ENCODE data around the gene NAE1.
"Not testable (repeated sequence)": the region's sequence is repeated elsewhere in the genome, so short reads cannot be mapped to it uniquely, and the experiment has no call there.

NAE1 gene

GRCh38 chr16:66830422-66831404, at the start of gene NAE1:
NAE1 (minus strand) TSS chr16:66830976; CDS start chr16:66830899, 77 bp downstream.
- peaks cover 7% of the 10 kb centered on the region for H3K27me3 ChIP-seq (ENCODE audit: control insufficient read depth, insufficient read depth, low read length)
- peaks cover 8% of the 10 kb centered on the region for H3K4me1 ChIP-seq (ENCODE audit: control insufficient read depth, low read depth, low read length)
- H3K9me3 ChIP-seq (ENCODE audit: control insufficient read depth, low read depth, low read length): no peaks in the 10 kb centered on the region
- H3K27ac ChIP-seq (ENCODE audit: low read length): peak within 1 kb of the TSS; percentile 79
- peak within 1 kb of the TSS; percentile 86 for H3K4me3 ChIP-seq (ENCODE audit: low read length)
- peaks cover 18% of the 10 kb centered on the region for H3K36me3 ChIP-seq (ENCODE audit: control insufficient read depth, low read depth, low read length)
- peak within 1 kb of the TSS; percentile 98 for H3K9ac ChIP-seq (ENCODE audit: low read length)

GRCh38 chr16:66878067-66878466, 47.3 kb upstream of the NAE1 start:
- peaks cover 14% of the 10 kb centered on the region for H3K4me1 ChIP-seq (ENCODE audit: control insufficient read depth, low read depth, low read length)
- peaks cover 7% of the 10 kb centered on the region for H3K27me3 ChIP-seq (ENCODE audit: control insufficient read depth, insufficient read depth, low read length)
- H3K9ac ChIP-seq (ENCODE audit: low read length): no peak overlapping the region
- H3K27ac ChIP-seq (ENCODE audit: low read length): no peak overlapping the region
- no peaks in the 10 kb centered on the region for H3K9me3 ChIP-seq (ENCODE audit: control insufficient read depth, low read depth, low read length)
- no peaks in the 10 kb centered on the region for H3K36me3 ChIP-seq (ENCODE audit: control insufficient read depth, low read depth, low read length)
- no peak overlapping the region for H3K4me3 ChIP-seq (ENCODE audit: low read length)

- Histone ChIP-seq H3K9me3 (ENCODE audit: control insufficient read depth, low read depth, low read length) (no peaks in the 10 kb centered on the region), H3K27me3 (ENCODE audit: control insufficient read depth, insufficient read depth, low read length) (peaks cover 4% of the 10 kb centered on the region), H3K4me3 (ENCODE audit: low read length) (no peak overlapping the region), H3K4me1 (ENCODE audit: control insufficient read depth, low read depth, low read length) (peaks cover 8% of the 10 kb centered on the region), H3K27ac (ENCODE audit: low read length) (no peak overlapping the region), H3K36me3 (ENCODE audit: control insufficient read depth, low read depth, low read length) (no peaks in the 10 kb centered on the region), H3K9ac (ENCODE audit: low read length) (no peak overlapping the region)
These were observed 43.5 kb upstream of the NAE1 start for GRCh38 chr16:66874079-66874775.

- no peak overlapping the region for H3K27ac ChIP-seq (ENCODE audit: low read length)
- H3K4me1 ChIP-seq (ENCODE audit: control insufficient read depth, low read depth, low read length): peaks cover 8% of the 10 kb centered on the region
- no peaks in the 10 kb centered on the region for H3K9me3 ChIP-seq (ENCODE audit: control insufficient read depth, low read depth, low read length)
- no peak overlapping the region for H3K9ac ChIP-seq (ENCODE audit: low read length)
- peaks cover 4% of the 10 kb centered on the region for H3K27me3 ChIP-seq (ENCODE audit: control insufficient read depth, insufficient read depth, low read length)
- no peak overlapping the region for H3K4me3 ChIP-seq (ENCODE audit: low read length)
- no peaks in the 10 kb centered on the region for H3K36me3 ChIP-seq (ENCODE audit: control insufficient read depth, low read depth, low read length)
These were observed 42.9 kb upstream of the NAE1 start for GRCh38 chr16:66873685-66874055.

- Histone ChIP-seq H3K4me3 (ENCODE audit: low read length) (peak overlapping the region; percentile 63), H3K27me3 (ENCODE audit: control insufficient read depth, insufficient read depth, low read length) (peaks cover 4% of the 10 kb centered on the region), H3K9me3 (ENCODE audit: control insufficient read depth, low read depth, low read length) (no peaks in the 10 kb centered on the region), H3K4me1 (ENCODE audit: control insufficient read depth, low read depth, low read length) (peaks cover 8% of the 10 kb centered on the region), H3K36me3 (ENCODE audit: control insufficient read depth, low read depth, low read length) (no peaks in the 10 kb centered on the region), H3K27ac (ENCODE audit: low read length) (no peak overlapping the region), H3K9ac (ENCODE audit: low read length) (peak overlapping the region; percentile 55)
These were observed 42.3 kb upstream of the NAE1 start for GRCh38 chr16:66872943-66873684.

GRCh38 chr16:66872559-66872942, 41.8 kb upstream of the NAE1 start:
- no peaks in the 10 kb centered on the region for H3K9me3 ChIP-seq (ENCODE audit: control insufficient read depth, low read depth, low read length)
- no peaks in the 10 kb centered on the region for H3K36me3 ChIP-seq (ENCODE audit: control insufficient read depth, low read depth, low read length)
- peak overlapping the region; percentile 63 for H3K4me3 ChIP-seq (ENCODE audit: low read length)
- H3K27ac ChIP-seq (ENCODE audit: low read length): no peak overlapping the region
- peaks cover 8% of the 10 kb centered on the region for H3K4me1 ChIP-seq (ENCODE audit: control insufficient read depth, low read depth, low read length)
- H3K27me3 ChIP-seq (ENCODE audit: control insufficient read depth, insufficient read depth, low read length): peaks cover 4% of the 10 kb centered on the region
- H3K9ac ChIP-seq (ENCODE audit: low read length): peak overlapping the region; percentile 55

- Histone ChIP-seq H3K4me3 (ENCODE audit: low read length) (no peak overlapping the region), H3K27ac (ENCODE audit: low read length) (no peak overlapping the region), H3K9me3 (ENCODE audit: control insufficient read depth, low read depth, low read length) (no peaks in the 10 kb centered on the region), H3K9ac (ENCODE audit: low read length) (no peak overlapping the region), H3K27me3 (ENCODE audit: control insufficient read depth, insufficient read depth, low read length) (peaks cover 4% of the 10 kb centered on the region), H3K4me1 (ENCODE audit: control insufficient read depth, low read depth, low read length) (peaks cover 8% of the 10 kb centered on the region), H3K36me3 (ENCODE audit: control insufficient read depth, low read depth, low read length) (no peaks in the 10 kb centered on the region)
These were observed 41.1 kb upstream of the NAE1 start for GRCh38 chr16:66871840-66872239.

- H3K27me3 ChIP-seq (ENCODE audit: control insufficient read depth, insufficient read depth, low read length); H3K4me1 ChIP-seq (ENCODE audit: control insufficient read depth, low read depth, low read length); H3K4me3 ChIP-seq (ENCODE audit: low read length); H3K36me3 ChIP-seq (ENCODE audit: control insufficient read depth, low read depth, low read length); H3K27ac ChIP-seq (ENCODE audit: low read length); H3K9ac ChIP-seq (ENCODE audit: low read length); H3K9me3 ChIP-seq (ENCODE audit: control insufficient read depth, low read depth, low read length): not testable (repeated sequence)
These were observed 40.6 kb upstream of the NAE1 start for GRCh38 chr16:66871363-66871762.

- no peak overlapping the region for H3K27ac ChIP-seq (ENCODE audit: low read length)
- no peak overlapping the region for H3K9ac ChIP-seq (ENCODE audit: low read length)
- peaks cover 4% of the 10 kb centered on the region for H3K27me3 ChIP-seq (ENCODE audit: control insufficient read depth, insufficient read depth, low read length)
- no peaks in the 10 kb centered on the region for H3K36me3 ChIP-seq (ENCODE audit: control insufficient read depth, low read depth, low read length)
- no peak overlapping the region for H3K4me3 ChIP-seq (ENCODE audit: low read length)
- H3K9me3 ChIP-seq (ENCODE audit: control insufficient read depth, low read depth, low read length): no peaks in the 10 kb centered on the region
- H3K4me1 ChIP-seq (ENCODE audit: control insufficient read depth, low read depth, low read length): peaks cover 7% of the 10 kb centered on the region
These were observed 38.6 kb upstream of the NAE1 start for GRCh38 chr16:66869424-66869823.

GRCh38 chr16:66863707-66864106, 32.9 kb upstream of the NAE1 start:
- H3K36me3 ChIP-seq (ENCODE audit: control insufficient read depth, low read depth, low read length): no peaks in the 10 kb centered on the region
- H3K9me3 ChIP-seq (ENCODE audit: control insufficient read depth, low read depth, low read length): no peaks in the 10 kb centered on the region
- no peak overlapping the region for H3K4me3 ChIP-seq (ENCODE audit: low read length)
- no peak overlapping the region for H3K9ac ChIP-seq (ENCODE audit: low read length)
- H3K4me1 ChIP-seq (ENCODE audit: control insufficient read depth, low read depth, low read length): no peaks in the 10 kb centered on the region
- no peaks in the 10 kb centered on the region for H3K27me3 ChIP-seq (ENCODE audit: control insufficient read depth, insufficient read depth, low read length)
- H3K27ac ChIP-seq (ENCODE audit: low read length): no peak overlapping the region

GRCh38 chr16:66862023-66862520, 31.3 kb upstream of the NAE1 start:
- no peaks in the 10 kb centered on the region for H3K4me1 ChIP-seq (ENCODE audit: control insufficient read depth, low read depth, low read length)
- H3K9ac ChIP-seq (ENCODE audit: low read length): no peak overlapping the region
- no peak overlapping the region for H3K4me3 ChIP-seq (ENCODE audit: low read length)
- no peaks in the 10 kb centered on the region for H3K9me3 ChIP-seq (ENCODE audit: control insufficient read depth, low read depth, low read length)
- no peak overlapping the region for H3K27ac ChIP-seq (ENCODE audit: low read length)
- no peaks in the 10 kb centered on the region for H3K36me3 ChIP-seq (ENCODE audit: control insufficient read depth, low read depth, low read length)
- no peaks in the 10 kb centered on the region for H3K27me3 ChIP-seq (ENCODE audit: control insufficient read depth, insufficient read depth, low read length)
